H1 (cell line): Measurements from ENCODE around the gene PPIA. TPM values are rescaled to one million over a fixed set of nuclear protein-coding genes. Genes with fewer than 3 reads are reported as not detected.

Experiments
- CTCF ChIA-PET: fragments of 300-600 bp; sonication (Branson Sonifier 250); formaldehyde crosslinking; loops from one replicate; lab custom pipeline; 2021; ENCODE audit not compliant: partially characterized antibody; lab: Charles Lee
- POLR2A ChIA-PET: fragments of 300-600 bp; sonication (Branson Sonifier 250); formaldehyde crosslinking; loops from one replicate; lab custom pipeline; 2021; ENCODE audit warnings: inconsistent platforms; ENCODE audit not compliant: partially characterized antibody; lab: Charles Lee
- DNase-seq, 2 experiments: peaks; one replicate each; pipeline versions ENCODE4 v3.0.0 to v3.0.0-alpha.2; 2010 to 2022; ENCODE audit warnings: low spot score in 2 of 2, low read depth in 1 of 2, mixed read lengths in 1 of 2
- FAIRE-seq: peaks from 2 replicates; lab custom pipeline; 2011; peaks lifted over from hg19 to GRCh38; lab: Jason Lieb, UNC
- H2AFZ ChIP-seq: 2 replicates; pipeline ENCODE4 v1.8.1; 2012; ENCODE audit warnings: low read length, inconsistent platforms
- H2AK5ac ChIP-seq: 2 replicates; pipeline ENCODE4 v1.6.1; 2013; ENCODE audit warnings: low read depth, low read length
- H2BK120ac ChIP-seq: replicated peaks from 2 replicates; pipeline ENCODE3; 2013; ENCODE audit warnings: low read depth, low read length, inconsistent platforms
- H2BK12ac ChIP-seq: 2 replicates; pipeline ENCODE4 v1.6.1; 2013; ENCODE audit warnings: low read depth, low read length
- H2BK15ac ChIP-seq: 2 replicates; pipeline ENCODE4 v1.6.1; 2013; ENCODE audit warnings: low read length
- H2BK20ac ChIP-seq: 2 replicates; pipeline ENCODE4 v1.6.1; 2013; ENCODE audit warnings: low read length
- H2BK5ac ChIP-seq: 2 replicates; pipeline ENCODE4 v1.6.1; 2013; ENCODE audit warnings: low read depth, low read length
- H3K14ac ChIP-seq: 2 replicates; pipeline ENCODE4 v1.6.1; 2013; ENCODE audit warnings: inconsistent platforms; ENCODE audit not compliant: insufficient read length
- H3K18ac ChIP-seq: 2 replicates; pipeline ENCODE4 v1.6.1; 2013; ENCODE audit warnings: low read length; ENCODE audit errors: extremely low read depth
- H3K23ac ChIP-seq: 2 replicates; pipeline ENCODE4 v1.6.1; 2013; ENCODE audit warnings: inconsistent platforms; ENCODE audit not compliant: insufficient read length
- H3K23me2 ChIP-seq: 2 replicates; pipeline ENCODE4 v1.6.1; 2013; ENCODE audit warnings: low read depth, low read length
- H3K27ac ChIP-seq: 2 replicates; pipeline ENCODE4 v1.6.1; 2011; ENCODE audit warnings: low read depth, low read length, inconsistent platforms
- H3K27me3 ChIP-seq, 4 experiments: replicated peaks in 1 of 4; 1 replicate in 1 of 4; 2 replicates in 3 of 4; pipeline versions ENCODE4 v1.6.1 to v1.8.1; 2011 to 2013; ENCODE audit warnings: low read length in 3 of 4, mild to moderate bottlenecking in 3 of 4, inconsistent platforms in 2 of 4, mixed read lengths in 2 of 4, moderate library complexity in 1 of 4; ENCODE audit not compliant: control insufficient read depth in 3 of 4, insufficient read depth in 3 of 4; ENCODE audit errors: extremely low read depth in 1 of 4
- H3K36me3 ChIP-seq, 4 experiments: 2 replicates each; pipeline versions ENCODE4 v1.6.1 to v1.8.1; 2011 to 2013; ENCODE audit warnings: mild to moderate bottlenecking in 4 of 4, low read length in 3 of 4, moderate library complexity in 2 of 4, control low read depth in 1 of 4, inconsistent platforms in 1 of 4; ENCODE audit not compliant: insufficient read depth in 4 of 4, control insufficient read depth in 2 of 4
- H3K4ac ChIP-seq: replicated peaks from 2 replicates; pipeline ENCODE3; 2013; ENCODE audit warnings: low read length, low read depth, mixed read lengths, inconsistent platforms; ENCODE audit not compliant: insufficient read length
- H3K4me1 ChIP-seq, 4 experiments: replicated peaks in 1 of 4; 1 replicate in 1 of 4; 2 replicates in 3 of 4; pipeline versions ENCODE4 v1.6.1 to v1.8.1; 2011 to 2013; ENCODE audit warnings: low read length in 3 of 4, inconsistent platforms in 2 of 4, mixed read lengths in 1 of 4; ENCODE audit not compliant: insufficient read depth in 4 of 4, control insufficient read depth in 3 of 4
- H3K4me2 ChIP-seq, 2 experiments: 2 replicates each; pipeline versions ENCODE4 v1.6.1 to v1.8.1; 2011 to 2013; ENCODE audit warnings: low read depth in 2 of 2, low read length in 2 of 2, control low read depth in 1 of 2, inconsistent platforms in 1 of 2, mild to moderate bottlenecking in 1 of 2; ENCODE audit not compliant: insufficient read depth in 1 of 2
- H3K4me3 ChIP-seq, 4 experiments: fragments of 200-600, 300-600 bp in 1 of 4; sonication (generic), shearing (Covaris generic), sonication (Bioruptor Twin) in 1 of 4; 2 replicates each; pipeline versions ENCODE4 v1.5.1 to v1.8.1; 2011 to 2016; ENCODE audit warnings: low read length in 4 of 4, low read depth in 3 of 4, control low read depth in 2 of 4, inconsistent platforms in 2 of 4, mild to moderate bottlenecking in 2 of 4, mixed read lengths in 1 of 4, moderate library complexity in 1 of 4; ENCODE audit not compliant: insufficient read depth in 2 of 4; ENCODE audit errors: extremely low read depth in 1 of 4
- H3K56ac ChIP-seq: replicated peaks from 2 replicates; pipeline ENCODE3; 2013; ENCODE audit warnings: low read depth, mild to moderate bottlenecking, mixed read lengths, low read length, inconsistent platforms; ENCODE audit not compliant: insufficient read length
- H3K79me1 ChIP-seq: 2 replicates; pipeline ENCODE4 v1.6.1; 2013; ENCODE audit warnings: low read depth, low read length, control low read depth
- H3K79me2 ChIP-seq, 2 experiments: 2 replicates each; pipeline versions ENCODE4 v1.6.1 to v1.8.1; 2012 to 2013; ENCODE audit warnings: low read length in 2 of 2, mild to moderate bottlenecking in 2 of 2, inconsistent platforms in 1 of 2; ENCODE audit not compliant: insufficient read depth in 2 of 2, control insufficient read depth in 1 of 2
- H3K9ac ChIP-seq, 4 experiments: replicated peaks in 1 of 4; 1 replicate in 1 of 4; 2 replicates in 3 of 4; pipeline versions ENCODE4 v1.6.1 to v1.8.1; 2011 to 2013; ENCODE audit warnings: low read depth in 3 of 4, low read length in 3 of 4, control low read depth in 2 of 4, mild to moderate bottlenecking in 2 of 4, moderate library complexity in 2 of 4, inconsistent platforms in 1 of 4; ENCODE audit errors: extremely low read depth in 1 of 4
- H3K9me3 ChIP-seq, 2 experiments: 2 replicates each; pipeline versions ENCODE4 v1.6.1 to v1.8.1; 2012 to 2013; ENCODE audit warnings: mild to moderate bottlenecking in 2 of 2, moderate library complexity in 2 of 2, control low read depth in 1 of 2, inconsistent platforms in 1 of 2, low read depth in 1 of 2, low read length in 1 of 2, mixed read lengths in 1 of 2; ENCODE audit not compliant: insufficient read depth in 2 of 2
- H4K20me1 ChIP-seq, 2 experiments: replicated peaks in 1 of 2; 2 replicates each; pipeline versions ENCODE3 to v1.8.1; 2011 to 2013; ENCODE audit warnings: inconsistent platforms in 2 of 2, low read length in 2 of 2, mild to moderate bottlenecking in 1 of 2; ENCODE audit not compliant: insufficient read depth in 2 of 2, control insufficient read depth in 1 of 2
- H4K5ac ChIP-seq: 2 replicates; pipeline ENCODE4 v1.6.1; 2013; ENCODE audit warnings: low read length, low read depth, mixed read lengths, inconsistent platforms; ENCODE audit not compliant: insufficient read length
- H4K8ac ChIP-seq: 2 replicates; pipeline ENCODE4 v1.8.0; 2013; ENCODE audit warnings: mild to moderate bottlenecking, moderate library complexity, low read length, inconsistent platforms; ENCODE audit not compliant: insufficient read depth; ENCODE audit errors: extremely low read depth
- H4K91ac ChIP-seq: replicated peaks from 2 replicates; pipeline ENCODE3; 2013; ENCODE audit warnings: low read length, mixed read lengths, inconsistent platforms; ENCODE audit not compliant: insufficient read length
- POLR2AphosphoS5 ChIP-seq: IDR thresholded peaks from 2 replicates; pipeline ENCODE4 v1.6.1; 2011; ENCODE audit warnings: low read depth, low read length
- YY1 ChIP-seq: IDR thresholded peaks from 2 replicates; pipeline ENCODE4 v1.6.1; 2011; ENCODE audit warnings: low read depth, mild to moderate bottlenecking, low read length
- WGBS, 2 experiments: shearing (Covaris generic) in 1 of 2; methylation state at CpG; one replicate each; pipeline versions ENCODE4 v1.1.6 to v1.1.7; 2013 to 2015; ENCODE audit warnings: low lambda C conversion rate in 2 of 2, mixed read lengths in 2 of 2, inconsistent platforms in 1 of 2, low coverage in 1 of 2, missing lambda C conversion rate in 1 of 2; ENCODE audit not compliant: insufficient replicate concordance in 2 of 2, insufficient coverage in 1 of 2, insufficient read length in 1 of 2; ENCODE audit errors: extremely low coverage in 1 of 2, missing lambda C conversion rate in 1 of 2; 5-methylcytosine and 5-hydroxymethylcytosine counted together
- polyA plus RNA-seq, 7 experiments: library from polyadenylated mRNA; depleted of rRNA in 3 of 7; stranded (reverse) in 5 of 7; unstranded in 2 of 7; fragments of >200 nt in 5 of 7; fragments of 200-250 nt in 2 of 7; gene quantifications; 1 replicate in 5 of 7; 2 replicates in 1 of 7; 4 replicates in 1 of 7; pipeline versions ENCODE4 v1.2.1 to v1.2.3, GENCODE V29; 2011 to 2013; ENCODE audit warnings: missing spikeins in 2 of 7, mixed read lengths in 2 of 7
- total RNA-seq: library from RNA; stranded (reverse); fragmentation: NEBNext Ultra II Directional; extraction: Animal tissue kit (Norgen Biotek cat#: 25700); gene quantifications from 2 replicates; pipeline ENCODE4 v1.2.1, GENCODE V29; 2021

The PPIA gene
- total and polyA plus RNA-seq, 2 of the 8 experiments (the other 6 are each of a cell fraction or from before 2014, with no cell fraction given): 2,865 to 5,394 TPM

DNA sequence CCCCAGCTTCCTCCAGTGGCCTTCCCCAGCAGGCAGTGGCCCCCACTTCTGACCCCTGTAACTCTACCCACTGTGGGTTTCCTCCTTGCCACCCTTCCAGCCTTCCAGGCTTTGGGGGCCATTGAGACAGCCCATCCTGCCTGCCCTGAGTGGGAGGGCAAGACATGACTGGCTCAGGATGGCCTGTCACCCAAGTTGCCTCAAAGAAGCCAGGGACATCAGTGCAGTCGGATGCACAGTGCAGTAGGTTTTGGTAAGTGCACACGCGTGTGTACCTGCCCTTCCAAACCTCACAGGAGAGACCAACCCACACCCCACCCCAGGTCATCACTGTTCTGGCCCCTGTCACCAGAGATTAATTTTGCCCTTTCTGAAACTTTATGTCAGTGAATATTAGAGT is 25.1 kb upstream of the PPIA start:
- no peak overlapping the region for H3K18ac ChIP-seq
- H3K4me1 ChIP-seq: peaks cover 0 to 4% (median 0%) of the 10 kb centered on the region in 4 experiments; a peak in 1 of 7 replicates
- no peak overlapping the region for H2BK15ac ChIP-seq
- H3K23me2 ChIP-seq: no peaks in the 10 kb centered on the region
- H3K9me3 ChIP-seq: no peaks in the 10 kb centered on the region; a peak in 1 of 4 replicates
- no peak overlapping the region for H2BK20ac ChIP-seq
- no peak overlapping the region for H2BK5ac ChIP-seq
- H2BK12ac ChIP-seq: no peak overlapping the region
- no peak overlapping the region for H3K4me2 ChIP-seq
- H3K23ac ChIP-seq: no peak overlapping the region
- H4K20me1 ChIP-seq: peaks cover 0 to 5% of the 10 kb centered on the region in 2 experiments
- H3K79me2 ChIP-seq: no peaks in the 10 kb centered on the region
- H3K4me3 ChIP-seq: no peak overlapping the region
- 48% methylated on average over 3 of the region's 3 CpGs; no CpG with 5 or more reads in 1 of the 2 experiments for WGBS, 2 experiments
- H2AK5ac ChIP-seq: no peak overlapping the region
- POLR2A ChIA-PET: interaction anchor here (1.0 to 7.7 kb wide), 8 partner anchors 11 to 197 kb away, joined by 3 to 30 read pairs (median 8); partner anchors contain the start of genes DDX56, H2AZ2, PPIA and ZMIZ2
- CTCF ChIA-PET: interaction anchor here (0.8 to 1.6 kb wide), 5 partner anchors 75 to 421 kb away, joined by 3 read pairs; no protein-coding TSS in a partner anchor
- TF ChIP-seq POLR2AphosphoS5 (0 out of 2 replicates have a peak, but pooled peaks have one; percentile 38), YY1 (no peak)
- TF ChIP-seq, all 59 proteins: peak for 1
- no peak for FAIRE-seq
- no peak overlapping the region for H2BK120ac ChIP-seq
- DNase-seq: no peak
- H3K27me3 ChIP-seq: no peaks in the 10 kb centered on the region
- no peak overlapping the region for H3K14ac ChIP-seq
- H4K8ac ChIP-seq: no peak overlapping the region
- H3K36me3 ChIP-seq: peaks cover 6 to 16% (median 12%) of the 10 kb centered on the region in 4 experiments; a peak in 6 of 8 replicates
- H4K91ac ChIP-seq: no peak overlapping the region
- no peak overlapping the region for H3K56ac ChIP-seq
- no peak overlapping the region for H3K9ac ChIP-seq
- H2AFZ ChIP-seq: no peak overlapping the region
- H4K5ac ChIP-seq: no peak overlapping the region
- H3K79me1 ChIP-seq: no peaks in the 10 kb centered on the region; the same call in 1 of the 2 replicates
- H3K4ac ChIP-seq: no peak overlapping the region
- no peak overlapping the region for H3K27ac ChIP-seq
